Fibroblast of skin of right biceps (primary cell): Measurements from ENCODE around the gene MED20.

ENCODE experiments used
- DNase-seq: peaks from one replicate; pipeline ENCODE4 v3.0.0-alpha.2; 2013

The MED20 gene

GRCh38 chr6:41901882-41902519 is 18.9 kb downstream of the MED20 start:
- peak; percentile 30 for DNase-seq

DNA sequence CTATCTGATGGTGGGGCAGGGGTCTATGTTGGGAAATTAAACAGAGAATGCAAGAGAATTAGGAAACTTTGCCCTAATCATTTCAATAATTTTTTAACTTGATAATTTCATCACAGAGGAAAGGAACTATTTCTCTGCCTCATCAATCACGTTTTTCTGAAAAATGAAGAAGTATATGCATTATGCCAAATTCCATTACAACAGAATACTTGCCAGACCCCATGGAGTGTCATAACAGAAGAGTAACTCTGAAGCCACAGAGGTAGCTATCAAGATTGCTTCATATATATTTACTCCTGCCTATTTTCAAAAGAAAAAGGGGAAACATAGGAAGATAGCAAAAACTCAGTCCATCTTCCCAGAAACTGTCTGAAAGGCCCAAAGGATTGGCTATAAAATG is 20.1 kb downstream of the MED20 start:
- DNase-seq: no peak

GRCh38 chr6:41896281-41896680 is 24.7 kb downstream of the MED20 start:
- no peak for DNase-seq

- peak; percentile 83 for DNase-seq
These were observed 25.4 kb downstream of the MED20 start, which contains the start of gene USP49 for GRCh38 chr6:41895300-41896233. USP49 (minus strand) TSS chr6:41895375; CDS start chr6:41806983, 88,392 bp downstream.

- no peak for DNase-seq
These were observed 26.3 kb downstream of the MED20 start for GRCh38 chr6:41894366-41895299.

DNA sequence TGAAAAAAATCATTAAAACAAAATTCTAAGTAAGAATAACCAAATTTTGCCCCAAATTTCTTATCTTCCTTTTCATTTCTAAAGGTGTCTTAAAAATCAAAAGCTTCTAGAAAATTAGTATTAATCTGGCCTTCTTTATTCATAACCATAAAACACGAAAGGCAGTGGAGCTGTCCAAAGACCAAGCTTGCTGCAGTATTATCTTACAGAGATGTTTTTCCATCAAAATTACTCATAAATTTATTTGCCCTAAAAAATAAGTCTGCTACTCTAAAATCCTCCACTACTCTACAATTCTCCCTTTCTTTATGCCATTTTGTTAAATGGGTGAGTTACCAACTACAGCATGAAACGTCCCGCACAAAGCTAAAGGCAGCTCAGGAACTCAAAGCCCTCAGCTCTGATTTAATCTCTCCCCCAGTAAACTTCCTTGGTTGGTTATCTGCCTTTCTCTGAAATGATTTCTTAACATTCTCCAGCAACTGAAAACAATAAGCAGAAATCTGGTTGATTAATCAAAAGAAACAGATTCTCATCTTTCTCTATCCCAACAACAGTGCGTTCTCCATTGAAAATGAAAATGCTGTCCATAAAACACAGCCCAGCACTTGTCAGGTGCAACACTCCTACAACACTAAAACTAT is 27.9 kb downstream of the MED20 start:
- no peak for DNase-seq

DNA sequence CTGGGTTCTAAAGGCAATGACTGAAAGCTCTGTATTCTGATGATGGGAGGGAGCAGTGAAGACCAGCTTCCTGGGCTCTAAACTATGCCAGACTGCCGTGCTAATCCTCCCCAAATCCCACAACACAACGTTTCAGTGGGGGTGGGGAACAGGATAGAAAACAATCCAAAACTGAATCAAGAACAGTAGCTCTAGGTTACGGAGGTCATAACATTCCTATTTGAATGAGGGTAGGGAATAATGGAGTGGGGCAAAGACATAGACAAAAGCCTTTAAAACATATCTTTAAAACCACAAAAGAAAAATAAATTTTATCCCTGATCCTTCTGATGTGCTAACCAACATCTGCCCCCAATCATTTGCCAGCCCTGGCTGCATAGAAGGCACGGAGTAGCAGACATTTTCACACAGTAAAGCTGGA is 33.6 kb downstream of the MED20 start:
- peak; percentile 25 for DNase-seq

- no peak for DNase-seq
These were observed 35.0 kb downstream of the MED20 start for GRCh38 chr6:41885930-41886329.

DNA sequence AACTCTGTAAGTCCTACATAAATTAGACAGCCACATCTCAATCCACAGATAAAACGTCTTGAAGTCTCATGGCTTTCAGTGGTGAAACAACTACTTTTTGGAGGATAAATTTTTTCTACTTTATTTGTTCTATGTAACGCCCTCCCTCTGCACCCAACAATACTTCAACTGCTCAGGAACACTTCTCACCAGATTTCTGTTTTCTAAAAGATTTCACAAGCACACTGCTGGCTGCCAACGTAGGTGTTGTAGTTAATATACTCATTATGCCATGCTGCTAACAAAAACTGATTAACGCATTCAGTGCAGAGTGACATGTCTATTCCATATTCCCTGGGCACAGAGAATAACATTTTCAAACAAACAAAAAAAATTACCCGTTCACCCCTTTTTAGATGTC is 36.0 kb downstream of the MED20 start:
- no peak for DNase-seq

GRCh38 chr6:41881506-41881905 is 39.4 kb downstream of the MED20 start:
- no peak for DNase-seq

- peak; percentile 56 for DNase-seq
These were observed 42.0 kb downstream of the MED20 start for GRCh38 chr6:41878961-41879405.

DNA sequence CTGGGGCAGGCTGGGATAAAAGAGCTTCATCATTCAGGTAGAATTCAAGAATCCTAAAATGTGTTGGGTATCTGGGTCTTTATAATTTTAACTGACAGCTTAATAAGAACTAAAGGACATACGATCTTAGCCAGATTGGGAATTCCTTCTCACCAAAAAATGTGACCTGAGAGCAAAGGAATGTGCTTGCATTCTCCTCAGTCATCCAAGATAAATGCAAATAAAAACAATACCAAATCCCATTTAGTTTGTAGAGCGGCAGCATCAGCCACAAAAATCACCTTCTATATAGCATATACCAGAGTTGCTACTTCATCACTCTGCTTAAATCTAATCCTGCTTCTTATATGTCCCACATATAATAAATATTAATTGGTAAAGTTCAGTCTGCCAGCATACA is 42.7 kb downstream of the MED20 start:
- DNase-seq: peak; percentile 66

DNA sequence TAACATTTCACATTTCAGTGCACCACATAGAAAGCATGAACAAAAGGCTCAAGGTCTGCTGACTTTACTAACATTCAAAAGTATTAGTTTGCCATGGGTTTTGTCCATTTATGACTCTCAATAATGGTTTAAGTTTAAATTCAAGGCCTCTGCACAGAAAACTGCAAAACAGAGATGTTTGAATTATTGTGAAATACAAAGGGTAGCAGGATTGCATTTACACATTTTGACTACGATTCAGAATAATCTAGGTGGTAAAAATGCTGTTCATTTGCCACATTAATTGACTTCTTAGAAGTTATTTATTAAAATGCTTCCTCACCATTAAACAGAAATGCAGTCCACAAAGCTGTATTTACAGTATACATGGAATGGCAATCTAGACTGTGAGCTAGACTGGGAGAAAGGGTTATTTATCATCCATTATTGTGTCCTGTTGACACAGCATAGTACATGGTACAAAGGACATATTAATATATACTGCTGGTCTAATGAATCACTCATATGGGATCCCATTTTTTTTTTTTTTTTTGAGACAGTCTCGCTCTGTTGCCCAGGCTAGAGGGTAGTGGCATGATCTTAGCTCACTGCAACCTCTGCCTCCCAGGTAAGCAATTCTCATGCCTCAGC is 43.8 kb downstream of the MED20 start:
- no peak for DNase-seq

DNA sequence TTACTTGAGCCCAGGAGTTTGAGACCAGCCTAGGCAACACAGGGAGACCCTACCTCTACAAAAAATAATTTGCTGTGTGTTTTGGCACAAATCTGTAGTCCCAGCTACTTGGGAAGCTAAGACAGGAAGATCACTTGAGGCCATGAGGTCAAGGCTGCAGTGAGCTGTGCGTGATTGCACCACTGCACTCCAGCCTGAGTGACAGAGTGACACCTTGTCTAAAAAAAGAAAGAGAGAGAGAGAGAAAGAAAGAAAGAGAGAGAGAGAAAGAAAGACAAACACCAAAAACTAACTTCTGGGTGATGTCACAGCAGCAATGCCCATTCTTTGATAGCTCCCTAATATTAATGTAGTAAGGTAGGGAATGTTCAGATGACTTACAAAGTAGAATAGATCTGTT is 46.2 kb downstream of the MED20 start:
- DNase-seq: no peak

DNA sequence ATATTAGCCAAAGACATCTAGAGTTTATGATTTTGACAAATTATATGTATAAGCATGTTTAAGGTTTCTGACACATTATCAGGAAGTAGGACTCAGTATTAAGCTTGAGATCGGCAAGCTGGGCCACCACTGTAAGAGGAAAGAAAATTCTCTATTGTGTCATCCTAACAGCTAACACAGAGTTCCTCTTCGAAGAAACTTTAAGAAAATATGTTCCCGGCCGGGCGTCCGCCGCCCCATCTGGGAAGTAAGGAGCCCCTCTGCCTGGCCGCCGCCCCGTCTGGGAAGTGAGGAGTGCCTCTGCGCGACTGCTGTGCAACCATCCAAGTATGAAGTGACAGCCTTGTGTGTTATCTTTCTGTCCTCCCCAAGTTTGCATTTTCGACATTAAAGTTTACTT is 48.8 kb downstream of the MED20 start:
- no peak for DNase-seq

- DNase-seq: no peak
These were observed 49.2 kb downstream of the MED20 start for GRCh38 chr6:41871691-41872090.

DNA sequence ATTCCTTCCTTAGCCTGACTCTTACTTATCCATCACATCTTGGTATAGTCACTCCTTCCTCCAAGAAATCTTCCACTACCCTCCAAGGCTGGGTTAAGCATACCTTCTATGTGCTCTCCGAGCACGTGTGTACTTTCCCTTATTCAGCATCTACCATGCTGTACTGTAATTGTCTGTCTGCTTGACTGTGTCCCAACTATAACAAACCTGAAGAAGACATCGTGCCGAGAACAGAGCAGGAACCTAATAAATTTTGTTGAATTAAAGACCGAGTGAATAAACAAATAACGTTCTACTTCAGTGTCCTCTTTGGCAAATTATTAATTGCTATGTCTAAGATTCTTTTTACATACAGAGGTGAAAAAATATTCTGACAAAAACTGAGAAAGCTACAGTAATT is 61.6 kb downstream of the MED20 start:
- no peak for DNase-seq

- no peak for DNase-seq
These were observed 62.2 kb downstream of the MED20 start for GRCh38 chr6:41858703-41859102.
